Fibroblast of skin of left biceps (primary cell): ENCODE results near the gene LMAN1L.

Experiments used
- DNase-seq, 2 experiments: peaks; one replicate each; pipeline ENCODE4 v3.0.0-alpha.2; 2013; ENCODE audit warnings: low read depth in 2 of 2

LMAN1L gene

DNA sequence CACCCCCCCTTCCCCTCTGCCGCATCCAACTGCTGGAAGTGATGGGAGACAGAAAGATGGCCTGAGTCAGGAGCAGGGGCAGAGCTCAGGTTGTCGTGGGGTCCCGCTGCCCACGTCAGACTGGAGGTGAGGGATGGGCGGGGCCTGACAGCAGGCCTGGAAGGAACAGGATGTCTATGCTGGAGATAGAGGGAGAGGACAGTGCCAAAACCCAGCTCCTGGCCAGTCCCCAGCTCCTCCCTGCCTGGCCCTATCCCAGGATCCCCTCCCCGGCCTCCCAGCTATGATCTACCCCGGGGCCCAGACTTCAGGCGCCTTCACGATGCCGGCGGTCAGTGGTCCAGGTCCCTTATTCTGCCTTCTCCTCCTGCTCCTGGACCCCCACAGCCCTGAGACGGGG lies at the start of gene LMAN1L:
TSS of gene LMAN1L (plus strand) at position 303 of the 400 bp plus-strand sequence. CDS start at position 323, 20 bp downstream.
- no peak for DNase-seq

DNA sequence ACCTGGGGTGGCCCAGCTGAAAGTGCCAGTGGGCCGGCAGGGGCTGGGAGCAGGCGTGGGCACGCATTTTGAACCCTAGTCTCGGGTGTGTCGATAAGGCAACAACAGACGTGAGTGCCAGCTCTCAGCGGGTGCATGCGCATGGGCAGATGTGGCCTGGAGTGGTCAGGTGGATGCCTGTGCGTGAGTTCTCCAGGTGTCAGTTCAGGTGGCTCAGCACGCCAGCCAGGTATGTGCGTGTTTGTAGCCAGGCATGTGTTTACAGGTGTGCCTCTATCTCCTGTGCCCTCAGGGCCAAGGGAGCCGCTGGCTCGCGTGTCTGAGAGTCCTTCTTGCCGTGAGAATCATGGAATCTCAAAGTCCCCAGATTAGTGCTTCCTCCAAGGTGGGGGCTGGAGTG lies 49.2 kb upstream of the LMAN1L start:
- no peak for DNase-seq

DNA sequence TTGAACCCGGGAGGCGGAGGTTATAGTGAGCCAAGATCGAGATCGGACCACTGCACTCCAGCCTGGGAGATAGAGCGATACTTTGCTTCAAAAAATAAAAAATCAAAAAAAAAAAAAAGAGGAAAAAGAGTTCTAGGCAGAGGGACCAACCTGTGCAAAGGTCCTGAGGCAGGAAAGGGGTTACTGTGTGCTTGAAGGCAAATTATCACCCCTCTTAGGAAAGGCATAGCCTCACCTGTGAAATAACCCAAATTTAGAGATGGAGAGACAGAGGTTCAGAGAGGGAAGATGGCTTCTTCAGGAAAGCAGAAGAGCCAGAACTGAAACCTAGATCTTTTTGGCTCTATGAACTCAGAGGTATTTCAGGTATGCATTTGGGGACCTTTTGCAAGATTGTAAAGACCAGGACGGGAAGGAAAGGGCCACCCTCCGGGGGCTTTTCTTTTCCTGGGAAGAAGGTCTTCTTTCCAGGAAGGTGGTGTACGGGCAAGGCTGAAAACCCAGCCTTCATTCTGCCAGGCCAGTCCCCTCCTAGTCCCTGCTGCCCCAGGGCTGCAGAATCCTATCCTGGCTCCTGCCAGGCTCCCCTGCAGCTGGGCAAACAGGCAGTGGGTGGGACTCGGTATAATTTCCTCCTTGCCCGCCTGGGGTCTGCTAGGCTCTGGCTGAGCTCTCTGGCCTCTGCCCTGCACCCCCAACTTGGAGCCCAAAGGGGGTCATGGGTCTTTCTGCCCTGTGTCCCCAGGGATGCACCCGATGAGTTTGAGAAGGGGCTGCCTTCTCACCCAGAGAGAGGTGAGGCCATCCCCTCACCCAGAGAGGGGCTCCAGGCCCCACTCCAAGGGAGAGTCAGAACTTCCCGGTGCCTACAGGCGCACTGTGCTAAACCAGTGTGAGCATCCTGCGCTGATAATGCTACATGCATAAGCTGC lies 45.2 kb upstream of the LMAN1L start:
- no peak for DNase-seq

DNA sequence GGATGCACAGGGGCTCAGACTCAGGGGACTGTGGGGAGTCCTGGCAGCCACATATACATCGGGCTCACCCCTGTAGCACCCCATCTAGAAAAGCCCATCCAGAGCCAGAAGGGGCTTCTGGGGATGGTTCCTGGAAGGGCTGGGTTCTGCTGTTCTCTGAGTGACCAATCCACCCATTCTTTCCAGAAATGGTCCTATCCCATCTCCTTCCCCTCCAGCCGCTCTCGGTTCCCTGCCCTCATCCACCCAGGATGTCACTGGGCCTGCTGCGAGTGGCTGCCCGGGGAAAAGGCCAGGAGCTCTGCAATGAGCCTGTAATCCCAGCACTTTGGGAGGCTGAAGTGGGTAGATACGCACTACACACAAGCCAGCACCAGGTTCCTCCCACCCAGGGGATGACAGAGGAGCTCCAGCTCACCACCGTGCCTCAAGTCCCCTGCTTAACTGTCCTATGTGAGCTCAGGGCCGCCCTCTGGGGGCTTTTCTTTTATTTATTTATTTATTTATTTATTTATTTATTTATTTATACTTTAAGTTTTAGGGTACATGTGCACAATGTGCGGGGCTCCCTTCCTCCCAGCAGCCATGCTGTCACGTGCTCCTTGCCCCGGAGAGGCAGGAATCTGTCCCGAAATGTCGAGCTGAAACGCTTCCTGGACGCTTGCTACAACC lies 44.4 kb upstream of the LMAN1L start:
- no peak for DNase-seq

DNA sequence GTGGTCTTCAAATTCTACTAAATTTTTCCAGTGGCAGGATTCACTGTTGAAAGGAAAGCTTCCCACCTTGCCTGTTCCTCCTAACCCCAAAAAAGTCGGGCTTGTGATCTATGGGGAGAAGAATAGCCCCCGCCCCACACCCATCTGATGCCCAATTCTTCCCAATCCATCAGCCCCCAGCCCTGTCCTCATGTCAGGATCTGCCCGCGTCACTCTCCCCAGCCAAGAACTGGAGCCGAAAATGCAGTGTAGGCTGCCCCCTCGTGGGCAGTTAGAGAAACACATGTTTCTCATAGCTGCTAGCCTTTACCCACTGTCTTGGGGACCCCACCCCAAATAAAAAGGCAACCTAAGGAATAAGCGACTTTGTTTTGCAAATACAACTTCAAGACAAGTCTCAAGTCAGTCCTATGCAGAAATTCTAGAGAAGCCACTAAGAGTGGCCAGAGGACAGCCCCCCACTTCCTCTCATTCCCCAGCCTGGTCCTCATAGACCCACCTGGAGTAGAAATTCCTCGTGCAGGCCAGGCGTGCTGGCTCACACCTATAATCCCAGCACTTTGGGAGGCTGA lies 43.8 kb upstream of the LMAN1L start:
- DNase-seq = no peak

DNA sequence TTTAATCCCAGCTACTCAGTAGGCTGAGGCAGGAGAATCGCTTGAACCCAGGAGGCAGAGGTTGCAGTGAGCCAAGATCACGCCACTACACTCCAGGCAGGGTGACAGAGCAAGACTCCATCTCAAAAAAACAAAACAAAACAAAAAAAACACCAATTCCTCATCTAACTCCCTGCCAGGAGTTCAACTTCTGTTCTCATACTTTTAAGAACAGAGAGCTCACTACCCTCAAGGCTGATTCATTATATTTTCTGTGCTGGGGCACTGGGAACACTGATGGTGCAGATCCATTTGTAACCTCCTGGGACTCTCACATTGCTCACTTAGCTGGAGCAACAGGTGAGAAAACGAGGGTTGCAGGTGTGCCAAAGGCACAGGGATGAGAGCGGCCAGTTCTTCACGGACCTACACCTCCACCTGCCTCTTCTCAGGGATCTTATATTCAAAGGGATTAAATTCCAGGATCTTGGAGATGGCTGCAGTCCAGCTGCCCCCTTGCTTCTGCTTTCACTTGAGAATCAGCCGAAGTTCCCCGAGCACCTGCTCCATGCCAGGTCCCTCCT lies 43.1 kb upstream of the LMAN1L start:
- no peak for DNase-seq

DNA sequence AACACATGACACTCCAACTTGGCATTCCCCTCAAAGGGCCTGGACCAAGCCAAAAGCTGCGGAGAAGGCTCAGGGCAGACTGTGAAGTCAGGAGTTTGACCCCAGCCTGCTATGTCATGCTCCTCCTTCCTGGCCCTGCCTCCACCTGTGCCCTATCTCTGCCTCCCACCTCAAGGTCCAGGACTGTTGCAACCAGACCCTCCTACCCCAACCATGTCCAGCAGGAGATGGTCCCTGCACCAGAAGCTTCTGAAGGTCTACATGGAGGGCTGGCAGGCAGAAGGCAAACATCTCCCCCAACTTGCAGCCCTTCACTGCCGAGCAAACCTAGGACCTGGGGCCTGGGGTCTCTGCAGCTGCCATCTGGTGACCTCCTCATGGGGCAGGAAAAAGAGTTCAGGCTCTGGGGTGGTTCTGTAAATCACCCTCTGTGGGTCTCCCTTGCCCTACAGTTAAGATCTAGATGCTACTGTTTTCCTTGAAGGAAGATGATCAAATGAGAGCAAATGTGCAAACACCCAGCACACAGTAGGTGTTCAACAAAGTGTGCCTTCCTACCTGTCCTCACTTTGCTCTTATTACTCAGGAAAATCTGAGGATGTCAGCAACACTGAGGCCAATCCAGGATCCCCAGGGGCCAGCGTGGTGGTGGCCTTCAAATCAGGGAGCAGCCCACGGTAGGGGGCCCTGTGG lies 42.3 kb upstream of the LMAN1L start:
- DNase-seq = no peak

DNA sequence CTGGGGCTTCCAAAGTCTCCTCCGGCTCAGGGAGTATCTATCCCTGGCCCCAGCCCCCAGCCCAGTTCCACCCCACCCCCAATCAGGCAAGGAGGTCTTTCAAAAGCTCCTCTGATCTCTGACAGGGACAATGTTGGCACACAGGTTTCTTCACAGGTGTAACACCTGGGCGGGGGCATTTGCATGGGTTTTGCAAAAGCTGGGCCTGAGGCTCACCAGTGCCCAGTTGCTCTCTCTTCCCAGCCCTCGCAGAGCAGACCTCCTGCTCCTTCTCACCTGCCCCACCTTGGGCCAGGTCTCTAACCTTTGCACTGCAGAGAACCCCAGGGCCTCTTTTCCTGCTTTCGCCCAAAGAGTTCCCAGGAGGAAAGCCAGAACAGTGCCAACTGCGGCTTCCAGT lies 39.3 kb upstream of the LMAN1L start:
- no peak for DNase-seq

DNA sequence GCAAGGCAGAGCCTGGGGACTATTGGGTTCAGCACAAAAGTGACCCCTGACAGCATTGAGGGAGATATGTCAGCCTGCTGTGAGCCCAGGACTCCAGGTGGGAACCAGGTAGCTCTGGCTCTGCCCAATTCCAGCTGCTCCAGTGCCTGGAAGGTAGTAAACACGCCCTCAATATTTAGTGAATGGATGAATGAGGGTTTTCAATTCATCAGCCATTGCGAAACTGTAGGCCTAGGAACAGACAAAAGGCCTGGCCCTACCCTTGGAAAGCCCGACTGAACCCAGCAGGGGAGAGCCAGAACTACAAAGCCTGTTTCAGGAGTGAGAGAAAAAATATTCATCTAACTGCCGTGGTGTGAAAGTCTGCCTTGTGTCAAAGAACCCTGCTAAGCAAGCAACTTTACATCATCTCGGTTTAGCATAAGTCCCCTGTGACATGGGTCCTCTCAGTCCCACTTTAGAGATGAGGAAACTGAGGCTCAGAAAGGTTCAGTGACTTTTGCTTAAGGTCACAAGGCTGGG lies 38.8 kb upstream of the LMAN1L start:
- DNase-seq = no peak

DNA sequence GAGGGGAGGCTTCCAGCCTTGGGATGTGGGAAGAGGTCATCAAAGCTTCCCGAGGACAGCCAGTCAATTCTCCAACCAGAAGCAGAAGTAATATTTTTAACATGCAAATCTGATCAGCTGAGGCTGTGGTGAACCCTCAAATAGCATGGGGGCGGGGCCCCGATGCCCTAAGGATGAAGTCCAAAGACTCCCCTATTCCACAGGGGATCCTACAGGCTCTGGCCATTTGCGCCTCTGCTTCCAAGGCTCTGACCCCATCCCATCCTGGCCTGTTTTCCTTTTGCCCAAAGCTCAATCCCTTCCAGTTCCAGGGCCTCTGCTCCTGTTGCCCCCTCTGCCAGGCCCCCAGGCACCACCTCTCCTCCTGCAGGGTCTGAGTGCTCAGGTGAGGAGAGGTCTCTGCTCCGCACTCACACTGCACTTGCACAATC lies 37.5 kb upstream of the LMAN1L start:
- DNase-seq = no peak

DNA sequence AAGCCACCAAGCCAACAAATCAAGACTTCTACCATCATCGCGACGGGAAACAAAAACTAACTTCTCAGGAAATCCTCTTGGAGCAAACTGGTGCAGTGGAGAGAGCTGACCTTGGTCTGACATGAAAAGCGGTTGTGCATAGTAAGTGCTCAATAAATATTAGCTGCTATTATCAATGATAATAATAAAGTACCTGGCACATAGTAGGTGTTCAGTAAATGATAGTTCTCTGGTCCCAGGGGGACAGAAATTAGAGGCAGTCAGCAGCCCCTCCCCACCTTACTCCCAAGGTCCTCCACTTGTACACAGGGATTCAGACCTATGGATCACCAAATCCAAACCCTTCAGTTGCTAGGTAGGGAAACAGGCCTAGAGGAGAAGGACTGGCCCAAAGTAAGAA lies 36.7 kb upstream of the LMAN1L start:
- no peak for DNase-seq

DNA sequence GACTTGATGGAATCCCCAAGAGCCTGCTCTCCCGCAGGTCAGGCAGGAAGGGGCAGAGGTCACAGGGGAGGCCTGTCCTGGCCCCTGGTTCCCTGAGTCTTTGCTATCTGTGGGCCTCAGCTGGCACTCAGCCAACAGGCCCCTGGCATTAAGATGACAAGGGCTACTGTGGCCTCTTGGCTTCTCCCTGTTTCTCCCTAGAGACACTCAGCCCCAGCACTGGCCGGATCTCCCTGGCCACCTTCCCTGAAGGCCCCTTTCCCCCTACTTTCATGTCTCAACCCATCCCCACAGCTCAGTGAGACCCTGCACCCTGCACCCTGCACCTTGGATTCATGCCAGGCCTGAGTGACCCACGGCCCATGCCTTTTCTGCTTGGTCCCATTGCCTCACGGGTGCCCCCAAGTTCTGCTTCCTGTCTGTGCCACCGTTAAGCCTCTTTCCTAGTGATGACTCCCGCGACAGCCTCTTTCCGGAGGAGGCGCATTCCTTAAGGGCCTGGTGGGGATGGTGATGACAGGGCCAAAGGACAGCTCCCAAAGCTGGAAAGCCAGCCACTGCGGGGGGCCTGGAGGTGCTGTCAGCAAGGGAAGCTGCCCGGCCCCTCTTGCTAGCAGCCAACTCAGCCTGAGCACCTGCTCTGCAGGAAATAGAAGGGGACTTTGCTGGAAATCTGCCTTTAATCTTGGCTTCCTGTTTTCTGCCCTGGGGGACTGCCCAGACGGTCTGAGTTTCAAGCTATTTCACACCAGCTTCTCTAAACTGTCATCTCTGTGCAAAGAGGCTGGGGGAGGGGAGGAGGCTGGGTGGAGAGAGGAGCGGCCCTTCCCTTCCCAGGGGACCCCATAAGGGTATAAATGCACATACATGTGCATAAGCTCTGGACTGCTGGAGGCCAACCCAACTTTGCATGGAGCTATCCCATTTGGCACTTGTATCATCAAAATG lies 35.5 kb upstream of the LMAN1L start:
- DNase-seq = no peak

DNA sequence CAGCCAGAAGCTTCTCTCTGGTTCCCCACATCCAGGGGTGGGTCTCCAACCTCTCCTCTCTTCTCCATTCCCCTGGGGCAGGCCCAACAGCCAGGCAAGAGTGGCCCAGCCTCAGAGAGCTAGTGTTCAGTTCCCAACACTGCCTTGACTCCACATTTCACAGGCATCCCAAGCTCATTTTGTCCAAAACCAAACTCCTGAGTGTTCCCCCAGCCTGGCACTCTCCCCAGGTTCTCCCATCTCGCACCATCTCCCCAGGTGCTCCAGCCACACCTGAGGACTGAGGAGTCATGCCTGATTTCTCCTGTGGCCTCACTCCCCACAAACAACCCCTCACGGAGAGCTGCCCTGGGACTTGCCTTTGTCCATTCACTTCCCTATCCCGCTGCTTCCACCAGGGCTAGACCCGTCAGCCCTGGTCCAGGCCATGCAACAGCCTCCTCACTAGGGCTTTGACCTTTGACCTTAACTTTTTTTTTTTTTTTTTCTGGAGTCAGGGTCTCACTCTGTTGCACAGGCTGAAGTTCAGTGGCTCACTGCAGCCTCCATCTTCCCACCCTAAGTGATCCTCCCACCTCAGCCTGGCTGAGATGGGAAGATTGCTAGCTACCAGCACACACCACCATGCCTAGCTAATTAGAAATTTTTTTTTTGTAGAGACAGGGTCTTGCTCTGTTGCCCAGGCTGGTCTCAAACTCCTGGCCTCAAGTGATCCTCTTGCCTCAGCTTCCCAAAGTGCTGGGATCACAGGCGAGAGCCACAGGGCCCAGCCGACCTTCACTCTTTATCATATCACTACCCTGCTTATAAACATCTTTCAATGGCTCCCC lies 34.7 kb upstream of the LMAN1L start:
- no peak for DNase-seq

DNA sequence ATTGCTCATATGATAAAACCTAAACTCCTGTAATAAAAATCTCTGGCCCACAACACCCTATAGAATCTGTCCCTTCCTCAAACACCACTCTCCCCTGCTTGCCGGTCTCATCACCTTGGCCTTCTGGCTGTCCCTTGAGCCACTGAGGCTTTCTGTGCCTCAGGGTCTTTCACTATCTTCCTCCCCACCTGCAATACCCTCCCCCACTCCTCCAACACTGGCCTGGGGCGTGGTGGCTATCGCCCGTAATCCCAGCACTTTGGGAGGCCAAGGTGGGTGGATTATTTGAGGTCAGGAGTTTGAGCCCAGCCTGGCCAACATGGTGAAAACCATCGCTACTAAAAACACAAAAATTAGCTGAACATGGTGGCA lies 34.0 kb upstream of the LMAN1L start:
- no peak for DNase-seq

DNA sequence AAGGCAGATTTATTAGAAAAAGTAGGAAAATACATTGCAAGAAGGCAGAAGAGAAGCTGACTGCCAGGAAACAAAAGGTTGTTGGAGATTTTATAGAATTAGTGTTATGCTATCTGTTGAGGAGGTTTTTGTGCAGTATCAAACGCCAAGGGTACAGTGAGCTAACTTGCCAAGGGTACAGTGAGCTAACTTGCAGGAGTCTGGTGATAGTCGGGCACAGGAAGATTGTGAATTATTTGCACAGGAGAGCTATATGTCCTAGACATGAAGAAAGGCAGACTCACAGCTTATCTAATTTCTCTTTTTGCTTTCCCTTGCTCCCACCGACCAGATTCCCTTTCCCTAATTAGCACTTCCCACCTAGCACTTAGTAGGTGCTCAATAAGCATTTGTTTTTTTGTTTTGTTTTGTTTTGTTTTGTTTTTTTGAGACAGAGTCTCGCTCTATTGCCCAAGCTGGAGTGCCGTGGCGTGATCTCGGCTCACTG lies 33.4 kb upstream of the LMAN1L start:
- DNase-seq = no peak

DNA sequence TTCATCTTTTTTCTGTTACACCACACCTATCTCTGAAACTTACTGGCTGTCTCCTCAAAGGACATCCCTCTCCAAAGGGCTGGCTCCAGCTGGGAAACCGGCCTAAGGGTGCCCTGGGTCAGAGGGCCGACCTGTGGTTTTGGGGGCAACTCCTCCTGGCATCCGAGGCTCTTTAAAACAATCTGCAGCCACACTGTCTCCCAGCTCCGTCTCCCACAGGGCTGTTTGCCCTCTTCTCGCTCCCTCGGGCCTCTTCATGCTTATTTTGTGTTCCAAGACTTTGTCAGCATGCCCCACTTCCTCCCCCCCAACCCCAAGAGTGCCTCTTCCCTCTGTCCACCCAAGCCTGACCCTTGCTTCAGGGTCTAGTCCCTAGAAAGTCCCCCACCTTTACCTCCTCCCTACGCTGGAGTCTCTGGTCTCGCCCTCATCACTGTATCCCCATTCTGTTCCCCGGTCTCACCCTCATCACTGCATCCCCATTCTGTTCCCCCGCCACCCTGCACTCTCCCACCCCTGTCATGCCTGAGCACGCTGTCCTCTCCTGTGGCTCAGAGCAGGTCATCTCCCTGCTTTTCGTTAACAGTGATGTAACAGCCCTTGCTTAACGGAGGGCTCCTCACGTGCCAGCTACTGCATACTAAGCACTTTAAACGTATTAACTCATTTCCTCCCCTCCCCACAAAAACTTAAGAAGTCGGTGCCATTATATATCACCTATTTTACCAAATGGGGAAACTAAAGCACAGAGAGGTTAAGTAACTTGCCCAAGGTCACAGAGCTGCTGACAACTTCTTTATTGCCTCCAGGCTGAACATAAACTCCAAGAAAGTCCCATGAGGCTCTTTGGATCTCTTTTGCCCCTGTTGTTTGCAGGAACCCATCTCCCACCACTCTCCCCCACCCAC lies 31.9 kb upstream of the LMAN1L start:
- DNase-seq = no peak

DNA sequence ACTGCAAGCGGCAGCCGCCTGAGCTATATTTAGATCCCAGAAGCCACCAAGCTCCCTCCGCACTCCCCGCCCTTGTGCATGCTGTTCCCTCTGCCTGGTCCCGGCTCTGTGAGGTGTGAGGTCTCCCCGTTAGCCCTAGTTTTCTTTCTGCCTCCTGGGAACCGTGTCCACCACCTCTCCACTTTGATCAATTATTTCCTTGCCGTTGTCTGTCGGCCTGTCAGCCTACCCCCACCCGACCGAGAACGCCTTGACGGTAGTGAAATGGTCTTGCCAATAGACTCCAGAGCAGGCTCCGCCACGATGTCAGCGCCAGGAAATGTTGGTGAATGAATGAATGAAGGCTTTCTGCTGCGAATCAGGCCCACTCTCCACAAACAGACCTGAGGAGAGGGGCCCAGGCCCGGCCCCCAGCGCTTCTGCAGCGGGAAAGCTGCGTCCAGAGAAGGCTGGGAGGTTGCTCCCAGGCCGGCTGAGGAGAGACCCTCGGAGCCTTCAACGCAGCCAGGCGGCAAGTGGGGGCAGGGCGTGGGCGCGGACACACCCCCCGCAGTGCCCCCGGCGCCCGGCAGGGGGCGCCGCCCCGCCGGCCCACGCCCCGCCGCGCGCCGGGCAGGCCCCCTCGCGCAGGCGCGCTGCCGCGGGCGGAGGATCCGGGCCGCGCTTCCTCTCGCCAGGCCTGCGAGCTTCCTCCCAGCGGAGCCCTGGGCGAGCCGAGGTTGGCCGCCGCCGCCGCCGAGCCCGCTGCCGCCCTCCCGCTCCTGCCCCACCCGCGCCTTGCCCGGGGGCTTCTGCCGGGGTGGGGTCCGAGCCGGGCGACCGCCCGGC lies 31.0 kb upstream of the LMAN1L start, which contains the start of gene CSK:
TSS of gene CSK (plus strand) at position 650 of the 828 bp plus-strand sequence. CDS start 16,218 bp downstream, outside the sequence.
- DNase-seq = no peak
